GM21717 (cell line): Measurements from ENCODE around the gene C9orf50.

Source experiments
- ATAC-seq: cut with Tn5 transposase; IDR thresholded peaks from one replicate; pipeline ENCODE4 v1.9.1; 2021; ENCODE audit warnings: mild to moderate bottlenecking, moderate library complexity; ENCODE audit not compliant: unreplicated experiment

Gene C9orf50

DNA sequence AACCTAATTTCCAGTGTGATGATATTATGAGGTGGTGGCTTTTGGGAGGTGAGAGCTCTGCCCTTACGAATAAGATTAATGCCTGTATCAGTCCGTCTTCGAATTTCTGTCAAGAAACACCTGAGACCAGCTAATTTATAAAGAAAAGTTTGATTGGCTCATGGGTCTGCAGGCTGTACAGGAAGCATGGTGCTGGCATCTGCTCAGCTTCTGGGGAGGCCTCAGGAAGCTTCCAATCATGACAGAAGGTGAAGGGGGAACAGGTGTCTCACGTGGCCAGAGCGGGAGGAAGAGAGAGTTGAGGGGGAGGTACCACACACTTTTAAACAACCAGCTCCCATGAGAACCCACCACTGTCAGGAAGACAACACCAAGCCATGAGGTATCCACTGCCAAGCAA lies 46.9 kb downstream of the C9orf50 start:
- ATAC-seq: no peak

- no peak for ATAC-seq
These were observed 48.4 kb downstream of the C9orf50 start for GRCh38 chr9:129572517-129572916.

DNA sequence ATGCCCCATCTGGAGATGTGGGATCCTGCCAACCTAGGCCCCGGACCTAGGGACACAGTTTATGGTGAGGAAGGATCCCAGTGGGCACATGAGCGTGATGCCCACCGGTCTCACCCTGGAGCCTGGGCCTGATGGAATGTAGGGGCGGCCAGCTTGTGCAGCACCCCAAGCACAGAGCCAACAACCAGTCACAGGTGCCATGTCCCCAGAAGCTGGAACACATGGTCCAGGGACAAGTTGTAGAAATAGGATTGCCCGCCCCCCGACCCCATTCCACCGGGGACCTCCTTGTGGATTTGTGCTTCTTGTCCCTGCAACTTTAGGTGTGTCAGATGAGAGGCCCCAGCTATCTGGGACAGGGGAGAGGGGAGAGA lies 48.9 kb downstream of the C9orf50 start:
- ATAC-seq: no peak

GRCh38 chr9:129571298-129572051 lies 49.4 kb downstream of the C9orf50 start:
- ATAC-seq: no peak

DNA sequence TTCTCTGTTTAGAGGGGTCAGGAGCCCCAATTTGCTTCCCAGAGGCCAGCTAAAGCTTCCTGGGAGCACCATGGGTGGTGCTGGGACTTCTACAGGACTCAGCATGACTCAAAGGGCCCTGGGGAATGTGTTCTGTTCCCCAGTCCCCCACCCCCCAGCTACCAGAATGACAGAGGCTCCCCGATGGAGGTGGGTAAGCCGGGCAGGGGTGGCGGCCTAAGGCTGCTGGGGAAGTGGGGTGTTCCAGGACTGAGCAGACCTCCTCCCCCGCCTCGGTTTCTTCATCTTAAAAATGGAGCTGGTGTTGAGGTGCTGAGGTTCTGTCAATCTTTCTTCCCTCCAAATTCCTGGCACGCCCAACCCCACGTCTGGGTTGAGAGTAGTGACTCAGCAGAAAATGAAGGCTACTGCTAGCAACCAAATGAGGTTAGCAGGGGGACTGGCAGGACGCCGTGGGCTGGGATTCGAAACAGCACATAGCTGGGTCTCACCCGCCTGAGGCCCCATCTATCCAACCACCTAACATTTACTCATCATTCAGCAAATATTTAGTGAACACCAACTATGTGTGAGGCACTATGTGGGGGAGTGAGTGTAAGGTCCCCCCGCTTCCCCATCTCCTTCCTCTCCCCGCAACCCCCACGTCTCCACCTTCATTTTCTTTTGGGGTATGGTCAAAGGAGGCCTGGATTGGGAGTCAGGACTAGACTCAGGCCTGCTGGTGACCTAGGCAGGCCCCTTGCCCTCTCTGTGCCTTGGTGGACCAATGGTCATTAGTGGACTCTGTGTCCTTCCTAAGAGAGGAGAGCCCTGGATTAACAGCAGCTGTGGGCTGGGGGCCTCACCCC lies 50.2 kb downstream of the C9orf50 start:
- ATAC-seq: no peak

DNA sequence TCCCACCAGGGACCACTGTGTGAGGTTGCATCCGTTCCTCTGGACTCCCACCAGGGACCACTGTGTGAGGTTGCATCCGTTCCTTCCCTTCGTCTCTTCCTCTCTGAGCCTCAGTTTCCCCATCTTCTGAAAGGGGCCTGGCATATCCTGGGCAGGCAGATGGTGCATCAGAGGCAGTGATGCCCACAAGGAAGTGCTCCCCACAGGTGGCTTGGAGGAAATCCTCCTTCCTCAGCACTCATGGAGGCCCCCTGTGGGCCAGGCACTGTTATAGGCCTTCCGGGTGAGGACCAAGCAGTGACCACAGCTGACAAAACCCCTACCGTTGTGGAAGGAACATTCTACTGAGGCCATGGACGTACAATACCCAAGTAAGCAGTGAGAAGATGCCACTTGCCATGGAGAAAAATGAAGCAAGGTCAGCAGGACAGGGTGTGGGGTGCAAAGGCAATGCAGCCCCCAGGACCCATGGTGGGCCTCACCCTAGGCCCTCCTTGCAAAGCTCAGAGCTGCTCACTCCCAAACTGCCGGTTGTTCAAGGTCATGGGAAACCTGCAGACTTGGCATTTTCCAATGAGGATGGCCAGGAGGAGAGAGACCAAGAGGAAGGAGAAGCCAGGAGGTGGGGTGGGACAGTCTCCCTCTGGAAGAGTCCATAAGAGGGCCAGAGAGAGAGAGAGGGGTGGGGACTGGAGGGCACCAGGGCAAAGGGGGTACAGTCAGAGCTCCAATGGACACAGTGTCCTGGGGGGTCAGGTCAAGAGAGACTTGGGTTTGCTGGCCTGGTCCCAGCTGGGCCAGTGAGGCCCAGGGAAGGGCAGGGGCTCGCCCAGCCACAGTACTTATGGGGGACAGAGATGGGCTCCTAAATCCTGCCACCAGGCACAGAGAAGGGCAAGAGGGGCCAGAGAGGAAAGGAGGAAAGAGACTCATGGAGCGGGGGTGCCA lies 51.1 kb downstream of the C9orf50 start:
- no peak for ATAC-seq

- ATAC-seq: no peak
These were observed 52.1 kb downstream of the C9orf50 start for GRCh38 chr9:129568560-129569501.

- ATAC-seq: no peak
These were observed 52.9 kb downstream of the C9orf50 start for GRCh38 chr9:129567842-129568559.

GRCh38 chr9:129567329-129567728 lies 53.6 kb downstream of the C9orf50 start:
- no peak for ATAC-seq

GRCh38 chr9:129566563-129567266 lies 54.2 kb downstream of the C9orf50 start:
- ATAC-seq: no peak

GRCh38 chr9:129562917-129563316 lies 58.0 kb downstream of the C9orf50 start:
- ATAC-seq: no peak

DNA sequence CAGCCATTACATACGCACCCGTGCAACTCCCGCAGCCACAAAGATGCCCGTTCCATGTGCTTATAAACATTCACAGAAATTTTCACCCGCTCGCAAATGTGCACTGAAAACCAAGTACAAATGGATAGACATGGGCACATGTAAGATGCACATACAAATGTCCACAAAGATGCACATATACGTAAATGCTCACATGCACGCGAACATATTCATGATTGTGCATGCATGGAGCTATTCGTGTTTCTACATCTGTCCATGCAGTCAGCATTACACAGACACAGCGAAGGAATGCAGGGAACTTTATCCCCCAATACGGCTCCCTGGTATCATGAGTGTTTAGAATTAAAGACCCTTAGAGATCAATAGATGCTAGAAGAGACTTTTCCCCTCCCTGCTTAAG lies 58.4 kb downstream of the C9orf50 start:
- ATAC-seq: no peak
